Dendritic cell treated with granulocyte-macrophage colony-stimulating factor and Interleukin-4, amounts not matched to agents 40 ng/mL and 50 ng/mL, for 4 days (primary cell): ENCODE measurements around the gene SLC19A2.
"Not testable (repeated sequence)": the region's sequence is repeated elsewhere in the genome, so short reads cannot be mapped to it uniquely, and the experiment has no call there.

Experiments
- H3K27ac Mint-ChIP-seq: one replicate; pipeline ENCODE4 v1.8.0; 2022; ENCODE audit warnings: mild to moderate bottlenecking, mixed read lengths
- H3K27me3 Mint-ChIP-seq: one replicate; pipeline ENCODE4 v1.8.0; 2022; ENCODE audit warnings: mild to moderate bottlenecking, mixed read lengths
- H3K36me3 Mint-ChIP-seq: one replicate; pipeline ENCODE4 v1.8.0; 2022; ENCODE audit warnings: low read depth, mixed read lengths
- H3K4me1 Mint-ChIP-seq: one replicate; pipeline ENCODE4 v1.8.0; 2022; ENCODE audit warnings: low read depth, mixed read lengths
- H3K4me3 Mint-ChIP-seq: one replicate; pipeline ENCODE4 v1.8.0; 2022; ENCODE audit warnings: mild to moderate bottlenecking, moderate library complexity, mixed read lengths
- H3K9me3 Mint-ChIP-seq: one replicate; pipeline ENCODE4 v1.8.0; 2022; ENCODE audit warnings: mixed read lengths
- intact Hi-C: fragments of 100-400 bp; cut with micrococcal nuclease; formaldehyde crosslinking; loops from one replicate; pipeline ENCODE4 v1.15.0; 2022

Gene SLC19A2

GRCh38 chr1:169485431-169486280 lies at the start of gene SLC19A2:
Gene SLC19A2, minus strand, starts transcription at chr1:169485944. Its CDS starts 178 bp downstream, at chr1:169485766.
- Mint-ChIP-seq H3K9me3 (no peaks in the 10 kb centered on the region), H3K27me3 (no peaks in the 10 kb centered on the region), H3K27ac (peak within 1 kb of the TSS; percentile 78), H3K4me1 (peaks cover 47% of the 10 kb centered on the region), H3K36me3 (no peaks in the 10 kb centered on the region), H3K4me3 (peak within 1 kb of the TSS; percentile 82)
- intact Hi-C loops: loop anchor here (5.0 to 10.0 kb wide), 6 partner anchors 62 to 1999 kb away; partner anchors contain the start of genes BLZF1, NME7, PRRC2C and SCYL3

DNA sequence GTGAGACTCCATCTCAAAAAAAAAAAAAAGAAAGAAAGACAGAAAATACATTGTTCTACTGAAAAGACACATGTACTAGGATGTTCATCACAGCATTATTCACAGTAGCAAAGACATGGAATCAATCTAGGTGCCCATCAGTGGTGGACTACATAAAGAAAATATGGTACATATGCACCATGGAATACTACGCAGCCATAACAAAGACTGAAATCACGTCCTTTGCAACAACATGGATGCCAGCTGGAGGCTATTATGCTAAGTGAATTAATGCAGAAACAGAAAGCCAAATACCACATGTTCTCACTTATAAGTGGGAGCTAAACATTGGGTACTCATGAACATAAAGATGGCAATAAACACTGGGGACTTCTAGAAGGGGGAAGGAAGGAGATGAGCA lies 48.9 kb upstream of the SLC19A2 start:
- H3K9me3 Mint-ChIP-seq: no peaks in the 10 kb centered on the region
- intact Hi-C loops: no loop called here
- no peaks in the 10 kb centered on the region for H3K27me3 Mint-ChIP-seq
- peaks cover 6% of the 10 kb centered on the region for H3K4me1 Mint-ChIP-seq
- H3K27ac Mint-ChIP-seq: no peak overlapping the region
- no peak overlapping the region for H3K4me3 Mint-ChIP-seq
- H3K36me3 Mint-ChIP-seq: peaks cover 25% of the 10 kb centered on the region

DNA sequence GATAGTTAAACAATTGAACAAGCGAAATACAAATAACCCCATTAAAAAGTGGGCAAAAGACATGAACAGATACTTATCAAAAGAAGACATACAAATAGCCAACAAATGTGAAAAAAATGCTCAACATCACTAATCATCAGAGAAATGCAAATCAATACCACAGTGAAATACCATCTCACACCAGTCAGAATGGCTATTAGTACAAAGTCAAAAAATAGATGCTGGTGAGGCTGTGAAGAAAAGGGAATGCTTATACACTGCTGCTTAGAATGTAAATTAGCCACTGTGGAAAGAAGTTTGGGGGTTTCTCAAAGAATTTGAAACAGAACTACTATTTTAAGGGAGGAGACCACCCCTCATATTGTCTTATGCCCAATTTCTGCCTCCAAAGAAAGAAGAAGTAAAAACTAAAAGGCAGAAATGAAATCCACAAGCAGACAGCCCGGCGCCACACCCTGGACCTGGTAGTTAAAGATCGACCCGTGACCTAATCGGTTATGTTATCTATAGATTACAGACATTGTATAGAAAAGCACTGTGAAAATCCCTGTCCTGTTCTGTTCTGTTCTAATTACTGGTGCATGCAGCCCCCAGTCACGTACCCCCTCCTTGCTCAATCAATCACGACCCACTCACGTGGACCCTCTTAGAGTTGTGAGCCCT lies 47.9 kb upstream of the SLC19A2 start:
- H3K27ac Mint-ChIP-seq, H3K9me3 Mint-ChIP-seq, intact Hi-C loops, H3K27me3 Mint-ChIP-seq, H3K4me3 Mint-ChIP-seq: not testable (repeated sequence)
- Mint-ChIP-seq H3K36me3 (peaks cover 25% of the 10 kb centered on the region), H3K4me1 (peaks cover 11% of the 10 kb centered on the region)

GRCh38 chr1:169530448-169530847 lies 44.7 kb upstream of the SLC19A2 start:
- no peaks in the 10 kb centered on the region for H3K27me3 Mint-ChIP-seq
- peaks cover 24% of the 10 kb centered on the region for H3K4me1 Mint-ChIP-seq
- intact Hi-C loops: no loop called here
- peaks cover 25% of the 10 kb centered on the region for H3K36me3 Mint-ChIP-seq
- H3K9me3 Mint-ChIP-seq: no peaks in the 10 kb centered on the region
- no peak overlapping the region for H3K27ac Mint-ChIP-seq
- no peak overlapping the region for H3K4me3 Mint-ChIP-seq

DNA sequence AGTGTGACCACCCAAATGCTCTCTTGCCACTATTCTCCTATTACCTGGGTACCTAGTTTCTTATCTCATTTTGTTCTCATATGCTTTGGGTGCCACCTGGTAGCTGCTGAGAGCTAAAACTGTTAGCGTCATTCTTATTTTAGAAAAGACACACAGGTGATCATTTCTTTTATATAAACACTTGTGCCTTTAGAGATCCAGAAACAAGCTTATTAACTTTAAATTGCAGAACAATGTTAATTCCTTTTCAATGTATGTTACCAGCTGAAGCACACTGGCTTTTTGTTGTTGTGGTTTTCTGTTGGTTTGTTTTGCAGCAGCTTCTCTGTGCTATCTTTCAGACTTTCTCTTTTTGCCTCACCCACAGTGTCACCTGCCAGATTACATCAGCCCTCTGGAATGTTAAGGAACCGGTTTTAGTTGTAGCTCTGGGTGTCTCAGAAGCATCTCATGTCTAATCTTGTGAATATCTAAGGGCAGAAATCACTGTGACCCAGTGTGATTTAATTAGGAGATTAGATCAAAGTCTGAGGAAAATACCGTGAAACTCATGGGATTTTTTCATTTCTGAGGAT lies 43.4 kb upstream of the SLC19A2 start:
- Mint-ChIP-seq H3K4me1 (peaks cover 24% of the 10 kb centered on the region), H3K9me3 (no peaks in the 10 kb centered on the region), H3K27ac (no peak overlapping the region), H3K36me3 (peaks cover 21% of the 10 kb centered on the region), H3K27me3 (no peaks in the 10 kb centered on the region), H3K4me3 (no peak overlapping the region)
- intact Hi-C loops: no loop called here

GRCh38 chr1:169528215-169529067 lies 42.7 kb upstream of the SLC19A2 start:
- intact Hi-C loops: no loop called here
- Mint-ChIP-seq H3K9me3 (no peaks in the 10 kb centered on the region), H3K36me3 (peaks cover 24% of the 10 kb centered on the region), H3K27ac (no peak overlapping the region), H3K4me3 (no peak overlapping the region), H3K4me1 (peaks cover 18% of the 10 kb centered on the region), H3K27me3 (no peaks in the 10 kb centered on the region)

GRCh38 chr1:169527451-169528214 lies 41.9 kb upstream of the SLC19A2 start:
- H3K4me3 Mint-ChIP-seq: no peak overlapping the region
- intact Hi-C loops: no loop called here
- H3K27me3 Mint-ChIP-seq: no peaks in the 10 kb centered on the region
- no peaks in the 10 kb centered on the region for H3K9me3 Mint-ChIP-seq
- H3K36me3 Mint-ChIP-seq: peaks cover 19% of the 10 kb centered on the region
- peaks cover 18% of the 10 kb centered on the region for H3K4me1 Mint-ChIP-seq
- H3K27ac Mint-ChIP-seq: no peak overlapping the region

DNA sequence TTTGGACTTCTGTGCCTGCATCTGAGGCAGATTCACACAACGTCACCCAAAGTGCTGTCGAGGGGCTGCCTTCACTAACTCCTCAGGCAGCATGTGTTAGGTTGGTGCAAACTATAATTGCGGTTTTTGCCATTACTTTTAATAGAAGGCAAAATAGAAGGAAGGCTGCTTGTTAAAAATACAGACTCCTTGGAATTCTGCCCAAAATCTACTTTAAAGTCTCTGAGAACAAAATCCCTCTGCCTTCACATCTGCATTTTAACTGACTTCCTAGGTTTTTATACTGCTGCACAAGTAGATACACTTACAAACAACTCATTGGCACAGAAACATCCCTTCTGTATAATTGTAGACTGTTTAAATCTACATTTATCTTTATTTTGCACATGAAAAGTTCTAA lies 41.3 kb upstream of the SLC19A2 start:
- H3K27me3 Mint-ChIP-seq: no peaks in the 10 kb centered on the region
- H3K4me3 Mint-ChIP-seq: no peak overlapping the region
- H3K36me3 Mint-ChIP-seq: peaks cover 16% of the 10 kb centered on the region
- H3K27ac Mint-ChIP-seq: no peak overlapping the region
- intact Hi-C loops: no loop called here
- no peaks in the 10 kb centered on the region for H3K9me3 Mint-ChIP-seq
- peaks cover 18% of the 10 kb centered on the region for H3K4me1 Mint-ChIP-seq

DNA sequence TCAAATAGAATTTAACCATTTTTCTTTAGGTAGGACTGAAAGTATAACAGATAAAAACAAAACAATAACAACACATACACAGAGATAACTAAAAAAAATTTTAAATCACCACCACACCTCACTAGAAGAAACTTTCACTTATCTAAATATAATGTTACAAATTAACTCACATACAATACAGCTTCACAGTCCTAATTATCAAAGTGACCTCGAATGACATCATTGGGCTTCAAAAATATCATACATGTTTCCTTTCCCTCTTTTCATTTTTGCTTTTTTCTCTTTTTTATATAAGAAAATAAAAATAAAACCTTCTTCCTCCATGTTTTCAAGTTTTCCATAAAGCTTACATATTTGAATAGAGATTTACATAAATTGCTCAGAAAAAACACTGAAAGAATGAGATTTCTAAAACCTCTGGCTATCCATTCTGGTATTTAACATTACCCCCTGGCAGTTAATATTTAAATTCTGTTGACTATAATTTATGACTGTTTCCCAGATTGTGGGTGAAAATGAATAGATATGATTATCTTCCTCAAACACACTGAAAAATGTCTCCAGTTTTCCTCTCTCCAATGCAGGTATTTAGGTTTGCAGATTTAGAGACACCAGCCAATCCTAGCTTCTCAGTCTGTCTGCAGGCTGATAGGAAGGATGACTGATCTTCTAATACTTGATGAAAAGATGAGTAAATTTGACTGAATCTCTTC lies 40.5 kb upstream of the SLC19A2 start:
- Mint-ChIP-seq H3K4me3 (no peak overlapping the region), H3K4me1 (peaks cover 18% of the 10 kb centered on the region), H3K36me3 (peaks cover 15% of the 10 kb centered on the region), H3K27ac (no peak overlapping the region), H3K9me3 (no peaks in the 10 kb centered on the region), H3K27me3 (no peaks in the 10 kb centered on the region)
- intact Hi-C loops: no loop called here

GRCh38 chr1:169525391-169525790 lies 39.6 kb upstream of the SLC19A2 start:
- Mint-ChIP-seq H3K36me3 (peaks cover 12% of the 10 kb centered on the region), H3K4me3 (no peak overlapping the region), H3K27me3 (no peaks in the 10 kb centered on the region), H3K9me3 (no peaks in the 10 kb centered on the region), H3K4me1 (peaks cover 18% of the 10 kb centered on the region), H3K27ac (no peak overlapping the region)
- intact Hi-C loops: no loop called here

DNA sequence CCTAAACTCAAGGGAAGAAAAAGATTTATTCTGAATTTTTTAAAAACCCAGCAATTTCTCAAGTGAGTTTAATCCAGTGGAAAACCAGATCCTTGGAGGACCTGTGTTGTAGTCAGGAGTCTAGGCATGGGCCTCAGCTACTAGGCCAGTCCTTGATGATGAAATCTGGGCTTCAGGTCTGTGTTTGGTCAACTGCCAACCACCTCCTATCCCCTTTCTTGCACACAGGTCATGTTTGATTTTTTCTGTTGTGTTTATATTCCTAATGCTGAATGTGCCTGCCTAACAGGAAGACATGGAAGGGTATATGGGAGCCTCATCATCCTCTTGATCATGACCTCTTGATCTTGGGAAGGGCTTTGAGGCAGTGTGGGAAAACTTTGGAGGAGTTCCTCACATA lies 38.2 kb upstream of the SLC19A2 start:
- Mint-ChIP-seq H3K4me1 (peaks cover 16% of the 10 kb centered on the region), H3K27ac (no peak overlapping the region), H3K4me3 (no peak overlapping the region), H3K36me3 (peaks cover 12% of the 10 kb centered on the region), H3K27me3 (no peaks in the 10 kb centered on the region), H3K9me3 (no peaks in the 10 kb centered on the region)
- intact Hi-C loops: no loop called here

GRCh38 chr1:169521226-169521625 lies 35.5 kb upstream of the SLC19A2 start:
- intact Hi-C loops: no loop called here
- Mint-ChIP-seq H3K36me3 (peaks cover 27% of the 10 kb centered on the region), H3K4me1 (no peaks in the 10 kb centered on the region), H3K27ac (no peak overlapping the region), H3K4me3 (no peak overlapping the region), H3K27me3 (no peaks in the 10 kb centered on the region), H3K9me3 (no peaks in the 10 kb centered on the region)
